Skeletal muscle cell (primary cell): ENCODE data around the gene GYG2.
A peak's percentile ranks its signal among the peaks of the same experiment; 100 is the strongest.
"Not testable (repeated sequence)": the region's sequence is repeated elsewhere in the genome, so short reads cannot be mapped to it uniquely, and the experiment has no call there.

ENCODE experiments used
- DNase-seq: peaks from one replicate; pipeline ENCODE4 v3.0.0-alpha.2; 2010; ENCODE audit warnings: low read depth
- H3K4me3 ChIP-seq: 2 replicates; pipeline ENCODE4 v1.5.1; 2011; ENCODE audit warnings: low read depth, mild to moderate bottlenecking, control low read depth, low read length, moderate library complexity

Gene GYG2

GRCh38 chrX:2859197-2859797 lies 30.6 kb downstream of the GYG2 start:
- no peak for DNase-seq
- no peak overlapping the region for H3K4me3 ChIP-seq

- H3K4me3 ChIP-seq, result no peak overlapping the region
- no peak for DNase-seq
These were observed 33.7 kb downstream of the GYG2 start for GRCh38 chrX:2862404-2862803.

- no peak for DNase-seq
- H3K4me3 ChIP-seq, result no peak overlapping the region
These were observed 34.9 kb downstream of the GYG2 start for GRCh38 chrX:2863646-2864045.

GRCh38 chrX:2867206-2867605 lies 38.5 kb downstream of the GYG2 start:
- H3K4me3 ChIP-seq, result no peak overlapping the region
- DNase-seq, result no peak

- no peak for DNase-seq
- H3K4me3 ChIP-seq, result no peak overlapping the region
These were observed 41.9 kb downstream of the GYG2 start for GRCh38 chrX:2870650-2871049.

GRCh38 chrX:2871831-2872230 lies 43.1 kb downstream of the GYG2 start:
- no peak for DNase-seq
- no peak overlapping the region for H3K4me3 ChIP-seq

GRCh38 chrX:2872671-2873277 lies 44.0 kb downstream of the GYG2 start:
- DNase-seq, result no peak
- H3K4me3 ChIP-seq, result no peak overlapping the region

- no peak overlapping the region for H3K4me3 ChIP-seq
- DNase-seq, result no peak
These were observed 45.7 kb downstream of the GYG2 start for GRCh38 chrX:2874222-2875135.

GRCh38 chrX:2875136-2875481 lies 46.4 kb downstream of the GYG2 start:
- no peak for DNase-seq
- no peak overlapping the region for H3K4me3 ChIP-seq

- H3K4me3 ChIP-seq, result no peak overlapping the region
- DNase-seq, result no peak
These were observed 47.2 kb downstream of the GYG2 start for GRCh38 chrX:2875798-2876399.

GRCh38 chrX:2878563-2878962 lies 49.8 kb downstream of the GYG2 start:
- H3K4me3 ChIP-seq, result no peak overlapping the region
- no peak for DNase-seq

- no peak for DNase-seq
- no peak overlapping the region for H3K4me3 ChIP-seq
These were observed 50.9 kb downstream of the GYG2 start for GRCh38 chrX:2879670-2880069.

- H3K4me3 ChIP-seq, result no peak overlapping the region
- no peak for DNase-seq
These were observed 55.0 kb downstream of the GYG2 start for GRCh38 chrX:2883770-2884169.

GRCh38 chrX:2888309-2888708 lies 59.6 kb downstream of the GYG2 start:
- H3K4me3 ChIP-seq, result no peak overlapping the region
- DNase-seq, result no peak

- H3K4me3 ChIP-seq, result peak overlapping the region; percentile 42
- DNase-seq, result no peak
These were observed 60.4 kb downstream of the GYG2 start for GRCh38 chrX:2889045-2889605.

- peak overlapping the region; percentile 42 for H3K4me3 ChIP-seq
- not testable (repeated sequence) for DNase-seq
These were observed 61.2 kb downstream of the GYG2 start for GRCh38 chrX:2889706-2890490.

- H3K4me3 ChIP-seq, result not testable (repeated sequence)
These were observed 62.1 kb downstream of the GYG2 start for GRCh38 chrX:2890536-2891460.

GRCh38 chrX:2892816-2893215 lies 64.1 kb downstream of the GYG2 start:
- H3K4me3 ChIP-seq, result no peak overlapping the region
- no peak for DNase-seq

More at GRCh38 chrX:2890536-2891460, 62.1 kb downstream of the GYG2 start:
- not testable (repeated sequence) for DNase-seq
